ENCODE results near the gene UQCC5. TPM values are rescaled to one million over a fixed set of nuclear protein-coding genes. Genes with fewer than 3 reads are reported as not detected.

UQCC5 gene
- polyA plus RNA-seq, 1 experiment: 9.5 TPM

DNA sequence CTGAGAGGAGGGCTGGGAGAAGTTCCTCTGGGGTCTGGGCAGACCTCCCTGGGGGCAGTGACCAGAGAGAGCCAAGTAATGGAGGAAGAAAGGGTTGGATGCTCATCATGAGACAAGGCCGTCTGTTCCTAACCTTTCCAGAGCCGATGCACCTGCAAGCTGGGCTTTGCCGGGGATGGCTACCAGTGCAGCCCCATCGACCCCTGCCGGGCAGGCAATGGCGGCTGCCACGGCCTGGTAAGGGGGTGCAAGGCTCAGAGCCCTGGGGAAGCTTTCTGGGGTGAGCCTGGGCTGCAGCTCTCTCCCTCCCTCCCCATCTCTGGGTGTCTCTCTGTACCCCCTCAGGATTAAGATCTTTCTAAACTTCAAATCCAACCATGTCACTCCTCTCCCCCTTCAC, 24.9 kb upstream of the UQCC5 start:
- DNase-seq (ENCODE audit: low read depth, low spot score): no peak
- CTCF ChIA-PET: no interaction called here
- POLR2A ChIA-PET: interaction anchor here (0.5 to 1.1 kb wide), 2 partner anchors 9 to 12 kb away, joined by 3 read pairs; no protein-coding TSS in a partner anchor
- peaks cover 29% of the 10 kb centered on the region for H3K27me3 ChIP-seq (ENCODE audit: control insufficient read depth, insufficient read depth, low read length)
- H3K9me3 ChIP-seq (ENCODE audit: control insufficient read depth, insufficient read depth, low read length): no peaks in the 10 kb centered on the region; the same call in 1 of the 2 replicates
- no peak overlapping the region for H3K27ac ChIP-seq (ENCODE audit: low read depth, low read length)
- TF ChIP-seq CTCF (IDR thresholded peaks at IDR 0.05; ENCODE audit: low read depth, low read length): no peak
- no peak overlapping the region for H3K4me3 ChIP-seq (ENCODE audit: low read depth, low read length)

GRCh38 chr3:52512105-52512504, 24.3 kb upstream of the UQCC5 start:
- Histone ChIP-seq H3K27ac (ENCODE audit: low read depth, low read length) (no peak overlapping the region), H3K4me3 (ENCODE audit: low read depth, low read length) (no peak overlapping the region), H3K27me3 (ENCODE audit: control insufficient read depth, insufficient read depth, low read length) (peaks cover 29% of the 10 kb centered on the region), H3K9me3 (ENCODE audit: control insufficient read depth, insufficient read depth, low read length) (no peaks in the 10 kb centered on the region; the same call in 1 of the 2 replicates)
- no peak for TF ChIP-seq CTCF (IDR thresholded peaks at IDR 0.05; ENCODE audit: low read depth, low read length)
- ChIA-PET POLR2A (interaction anchor here (1.1 kb wide), 1 partner anchor 9 kb away, joined by 3 read pairs; no protein-coding TSS in a partner anchor), CTCF (no interaction called here)
- DNase-seq (ENCODE audit: low read depth, low spot score): no peak

DNA sequence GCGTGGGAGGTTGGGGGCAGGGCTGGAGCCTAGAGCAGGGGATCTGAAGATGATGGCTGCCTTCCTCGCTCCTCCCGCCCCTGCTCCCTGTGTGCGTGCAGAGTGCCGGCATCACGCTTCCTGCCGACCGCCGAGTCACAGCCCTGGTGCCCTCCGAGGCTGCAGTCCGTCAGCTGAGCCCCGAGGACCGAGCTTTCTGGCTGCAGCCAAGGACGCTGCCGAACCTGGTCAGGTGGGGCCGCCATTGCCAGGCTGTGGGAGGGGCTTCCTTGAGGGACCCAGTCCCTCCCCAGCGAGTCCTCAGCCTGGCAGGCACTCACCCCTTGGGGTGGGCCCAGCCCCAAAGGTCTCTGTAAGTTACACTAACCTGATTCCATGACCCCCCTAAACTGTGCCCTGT, 23.7 kb upstream of the UQCC5 start:
- peaks cover 29% of the 10 kb centered on the region for H3K27me3 ChIP-seq (ENCODE audit: control insufficient read depth, insufficient read depth, low read length)
- no peaks in the 10 kb centered on the region; the same call in 1 of the 2 replicates for H3K9me3 ChIP-seq (ENCODE audit: control insufficient read depth, insufficient read depth, low read length)
- TF ChIP-seq CTCF (IDR thresholded peaks at IDR 0.05; ENCODE audit: low read depth, low read length): no peak
- CTCF ChIA-PET: no interaction called here
- no peak overlapping the region for H3K4me3 ChIP-seq (ENCODE audit: low read depth, low read length)
- no peak overlapping the region for H3K27ac ChIP-seq (ENCODE audit: low read depth, low read length)
- POLR2A ChIA-PET: interaction anchor here (1.1 kb wide), 1 partner anchor 10 kb away, joined by 3 read pairs; no protein-coding TSS in a partner anchor
- DNase-seq (ENCODE audit: low read depth, low spot score): no peak

DNA sequence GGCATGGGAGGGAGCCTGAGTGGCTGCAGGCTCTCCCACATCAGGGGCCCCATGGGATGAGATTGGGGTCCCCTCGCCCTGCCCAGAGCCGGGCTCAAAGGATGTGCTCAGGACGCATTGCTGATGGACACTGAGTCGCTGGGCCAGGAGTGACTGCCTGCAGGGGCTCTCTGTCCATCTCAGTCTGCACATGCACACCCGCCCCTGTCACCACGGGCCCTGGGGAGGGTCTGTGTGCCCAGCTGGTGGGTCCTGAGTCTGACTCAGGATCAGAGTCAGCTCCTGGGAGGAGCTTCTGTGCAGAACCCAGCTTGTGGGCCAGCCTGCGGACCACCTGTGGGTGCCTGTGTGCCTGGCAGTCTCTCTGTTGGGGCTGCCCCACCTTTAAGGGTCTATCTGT, 23.1 kb upstream of the UQCC5 start:
- ChIA-PET POLR2A (no interaction called here), CTCF (no interaction called here)
- DNase-seq (ENCODE audit: low read depth, low spot score): no peak
- no peaks in the 10 kb centered on the region; the same call in 1 of the 2 replicates for H3K9me3 ChIP-seq (ENCODE audit: control insufficient read depth, insufficient read depth, low read length)
- H3K4me3 ChIP-seq (ENCODE audit: low read depth, low read length): no peak overlapping the region
- no peak overlapping the region for H3K27ac ChIP-seq (ENCODE audit: low read depth, low read length)
- no peak for TF ChIP-seq CTCF (IDR thresholded peaks at IDR 0.05; ENCODE audit: low read depth, low read length)
- H3K27me3 ChIP-seq (ENCODE audit: control insufficient read depth, insufficient read depth, low read length): peaks cover 29% of the 10 kb centered on the region

- Histone ChIP-seq H3K9me3 (ENCODE audit: control insufficient read depth, insufficient read depth, low read length) (no peaks in the 10 kb centered on the region; the same call in 1 of the 2 replicates), H3K27me3 (ENCODE audit: control insufficient read depth, insufficient read depth, low read length) (peaks cover 29% of the 10 kb centered on the region), H3K27ac (ENCODE audit: low read depth, low read length) (no peak overlapping the region), H3K4me3 (ENCODE audit: low read depth, low read length) (no peak overlapping the region)
- ChIA-PET CTCF (no interaction called here), POLR2A (no interaction called here)
- no peak for DNase-seq (ENCODE audit: low read depth, low spot score)
- TF ChIP-seq CTCF (IDR thresholded peaks at IDR 0.05; ENCODE audit: low read depth, low read length): no peak
These were observed 21.8 kb upstream of the UQCC5 start for GRCh38 chr3:52514576-52514975.

Measured in AG04450 (cell line).